GM23338 (cell line): Measurements from ENCODE around the gene TAOK1. TPM values are rescaled to one million over a fixed set of nuclear protein-coding genes. Genes with fewer than 3 reads are reported as not detected.

Experiments
- ATAC-seq: fragments of 200-7000 bp; cut with Tn5 transposase; 3 replicates; pipeline ENCODE4 v1.9.1; 2020
- DNase-seq: peaks from one replicate; pipeline ENCODE4 v3.0.0-alpha.2; 2015; ENCODE audit warnings: low spot score
- H2AFZ ChIP-seq: fragments of 200-600 bp; sonication (generic); 2 replicates; pipeline ENCODE4 v1.8.0; 2016; ENCODE audit warnings: antibody characterized with exemption, mild to moderate bottlenecking, moderate library complexity
- H3F3A ChIP-seq: fragments of 200-600 bp; sonication (generic); replicated peaks from 2 replicates; pipeline ENCODE4 v1.8.0; 2017; ENCODE audit warnings: antibody characterized with exemption, mixed run types, low read depth
- H3K27ac ChIP-seq: fragments of 200-600 bp; sonication (generic); 2 replicates; pipeline ENCODE4 v1.6.1; 2016; ENCODE audit warnings: low read depth
- H3K27me3 ChIP-seq: fragments of 200-600 bp; sonication (generic); 2 replicates; pipeline ENCODE4 v1.8.0; 2016; ENCODE audit warnings: mild to moderate bottlenecking, mixed run types, moderate library complexity; ENCODE audit not compliant: insufficient read depth
- H3K36me3 ChIP-seq: fragments of 200-600 bp; sonication (generic); 2 replicates; pipeline ENCODE4 v1.8.0; 2016; ENCODE audit warnings: mild to moderate bottlenecking; ENCODE audit not compliant: insufficient read depth
- H3K4me1 ChIP-seq: fragments of 200-600 bp; sonication (generic); 2 replicates; pipeline ENCODE4 v1.8.0; 2016; ENCODE audit warnings: mild to moderate bottlenecking, moderate library complexity; ENCODE audit not compliant: insufficient read depth
- H3K4me2 ChIP-seq: fragments of 200-600 bp; sonication (generic); 2 replicates; pipeline ENCODE4 v1.7.1; 2017; ENCODE audit warnings: mixed run types
- H3K4me3 ChIP-seq: fragments of 200-600 bp; sonication (generic); 2 replicates; pipeline ENCODE4 v1.6.1; 2016; ENCODE audit warnings: mixed run types
- H3K79me2 ChIP-seq: fragments of 200-600 bp; sonication (generic); replicated peaks from 2 replicates; pipeline ENCODE4 v1.8.0; 2017; ENCODE audit warnings: mild to moderate bottlenecking; ENCODE audit not compliant: insufficient read depth
- H3K9me2 ChIP-seq: fragments of 200-600 bp; sonication (generic); 2 replicates; pipeline ENCODE4 v1.8.0; 2017; ENCODE audit not compliant: insufficient read depth
- H4K20me1 ChIP-seq: fragments of 200-600 bp; sonication (generic); replicated peaks from 2 replicates; pipeline ENCODE4 v1.8.0; 2017; ENCODE audit warnings: mild to moderate bottlenecking; ENCODE audit not compliant: insufficient read depth
- H3K27ac Mint-ChIP-seq: 2 replicates; pipeline ENCODE4 v1.8.0; 2020; ENCODE audit warnings: inconsistent platforms, mild to moderate bottlenecking, moderate library complexity, mixed read lengths
- H3K27me3 Mint-ChIP-seq: 3 replicates; pipeline ENCODE4 v1.8.0; 2022; ENCODE audit warnings: low read depth, mild to moderate bottlenecking, moderate library complexity, mixed read lengths, inconsistent platforms; ENCODE audit not compliant: insufficient read depth, poor library complexity
- H3K36me3 Mint-ChIP-seq: 3 replicates; pipeline ENCODE4 v1.8.0; 2021; ENCODE audit warnings: low read depth, mild to moderate bottlenecking, inconsistent platforms, moderate library complexity, mixed read lengths
- H3K4me1 Mint-ChIP-seq: 3 replicates; pipeline ENCODE4 v1.8.0; 2020; ENCODE audit warnings: mild to moderate bottlenecking, inconsistent platforms, mixed read lengths
- H3K4me3 Mint-ChIP-seq: 3 replicates; pipeline ENCODE4 v1.8.0; 2021; ENCODE audit warnings: moderate library complexity, mild to moderate bottlenecking, inconsistent platforms, mixed read lengths
- H3K9me3 Mint-ChIP-seq: 3 replicates; pipeline ENCODE4 v1.8.0; 2020; ENCODE audit warnings: moderate library complexity, mild to moderate bottlenecking, inconsistent platforms, mixed read lengths
- CREB1 ChIP-seq: fragments of 250-450 bp; sonication (Bioruptor Pico); IDR thresholded peaks from 2 replicates; pipeline ENCODE4 v1.5.0; 2020; ENCODE audit warnings: low read depth, mild to moderate bottlenecking, moderate library complexity
- EZH2 ChIP-seq: fragments of 200-600 bp; sonication (generic); IDR thresholded peaks from one replicate; pipeline ENCODE4 v1.8.0; 2017; ENCODE audit warnings: antibody characterized with exemption, mild to moderate bottlenecking, low read depth; ENCODE audit not compliant: unreplicated experiment
- EZH2phosphoT487 ChIP-seq: fragments of 200-600 bp; sonication (generic); IDR thresholded peaks from one replicate; pipeline ENCODE4 v1.8.1; 2018; ENCODE audit warnings: antibody characterized with exemption; ENCODE audit not compliant: unreplicated experiment
- NANOG ChIP-seq: IDR thresholded peaks from 2 replicates; pipeline ENCODE4 v1.6.1; 2016; ENCODE audit warnings: antibody characterized with exemption, borderline replicate concordance
- POLR2AphosphoS5 ChIP-seq: IDR thresholded peaks from 2 replicates; pipeline ENCODE4 v1.6.1; 2016; ENCODE audit warnings: antibody characterized with exemption, low read depth
- REST ChIP-seq: IDR thresholded peaks from one replicate; pipeline ENCODE4 v1.6.1; 2018; ENCODE audit warnings: antibody characterized with exemption; ENCODE audit not compliant: unreplicated experiment
- ZNF114 ChIP-seq: fragments of 250-450 bp; sonication (Bioruptor Pico); IDR thresholded peaks from 2 replicates; pipeline ENCODE4 v1.5.0; 2020; ENCODE audit warnings: mild to moderate bottlenecking, moderate library complexity
- ZNF462 ChIP-seq: fragments of 250-450 bp; sonication (Bioruptor Pico); IDR thresholded peaks from 2 replicates; pipeline ENCODE4 v1.5.0; 2020; ENCODE audit warnings: mild to moderate bottlenecking, moderate library complexity
- polyA plus RNA-seq: library from polyadenylated mRNA; unstranded; fragments of >200 nt; fragmentation: Nextera tagmentation; extraction: Ambion mirVana; gene quantifications from 2 replicates; pipeline ENCODE4 v1.2.1, GENCODE V29; 2016
- total RNA-seq: library from RNA; depleted of rRNA; stranded (reverse); fragments of >200 nt; shearing (Covaris generic); gene quantifications from 2 replicates; pipeline ENCODE4 v1.2.3, GENCODE V29; 2014

TAOK1 gene
- total and polyA plus RNA-seq, 2 experiments from 2014 or later = 19.4 to 69.8 TPM

GRCh38 chr17:29574732-29575510 lies 184.8 kb downstream of the TAOK1 start:
- DNase-seq (no peak), ATAC-seq (no peak)
- H3K27ac ChIP-seq = no peak overlapping the region
- no peak overlapping the region for H3K27ac Mint-ChIP-seq
- H3K4me3 ChIP-seq = no peak overlapping the region
- H3K79me2 ChIP-seq = no peaks in the 10 kb centered on the region
- no peaks in the 10 kb centered on the region; the same call in 1 of the 2 replicates for H3K36me3 ChIP-seq
- peaks cover 21% of the 10 kb centered on the region for H3K36me3 Mint-ChIP-seq
- H2AFZ ChIP-seq = no peak overlapping the region
- H3K27me3 Mint-ChIP-seq = peaks cover 14% of the 10 kb centered on the region
- H3K9me3 Mint-ChIP-seq = no peaks in the 10 kb centered on the region
- no peak for TF ChIP-seq ZNF462 (CRISPR knock-in tag)
- no peak for TF ChIP-seq NANOG
- TF ChIP-seq EZH2 = no peak
- no peak for TF ChIP-seq EZH2phosphoT487
- no peak for TF ChIP-seq CREB1 (CRISPR knock-in tag)
- no peak for TF ChIP-seq POLR2AphosphoS5
- TF ChIP-seq REST = no peak
- TF ChIP-seq ZNF114 (CRISPR knock-in tag) = no peak
- H3K4me1 ChIP-seq = no peaks in the 10 kb centered on the region
- no peaks in the 10 kb centered on the region for H3K9me2 ChIP-seq
- peaks cover 10% of the 10 kb centered on the region; the same call in 2 of the 3 replicates for H3K4me1 Mint-ChIP-seq
- H3K4me2 ChIP-seq = no peak overlapping the region
- H3K27me3 ChIP-seq = 0 out of 2 replicates have a peak, but pooled peaks cover 10% of the 10 kb centered on the region
- H4K20me1 ChIP-seq = peaks cover 4% of the 10 kb centered on the region; the same call in 1 of the 2 replicates
- no peak overlapping the region for H3K4me3 Mint-ChIP-seq
- 0 out of 2 replicates have a peak, but pooled peaks cover 10% of the 10 kb centered on the region for H3F3A ChIP-seq
